ENCODE results near the gene MMP17.
A peak's percentile ranks its signal among the peaks of the same experiment; 100 is the strongest.
"Not testable (repeated sequence)": the region's sequence is repeated elsewhere in the genome, so short reads cannot be mapped to it uniquely, and the experiment has no call there.

Gene MMP17

GRCh38 chr12:131882804-131883520 is 54.8 kb downstream of the MMP17 start:
- no peak overlapping the region for H3K4me3 ChIP-seq (ENCODE audit: low read length)
- DNase-seq (ENCODE audit: low read depth, low spot score): no peak

GRCh38 chr12:131883521-131883900 is 55.3 kb downstream of the MMP17 start:
- no peak for DNase-seq (ENCODE audit: low read depth, low spot score)
- H3K4me3 ChIP-seq (ENCODE audit: low read length): no peak overlapping the region

- not testable (repeated sequence) for H3K4me3 ChIP-seq (ENCODE audit: low read length); DNase-seq (ENCODE audit: low read depth, low spot score)
Observed at GRCh38 chr12:131885076-131885475, 56.9 kb downstream of the MMP17 start.

- no peak for DNase-seq (ENCODE audit: low read depth, low spot score)
- H3K4me3 ChIP-seq (ENCODE audit: low read length): no peak overlapping the region
Observed at GRCh38 chr12:131885543-131886057, 57.4 kb downstream of the MMP17 start.

GRCh38 chr12:131891722-131892121 is 63.5 kb downstream of the MMP17 start:
- not testable (repeated sequence) for H3K4me3 ChIP-seq (ENCODE audit: low read length); DNase-seq (ENCODE audit: low read depth, low spot score)

GRCh38 chr12:131892711-131893604 is 64.8 kb downstream of the MMP17 start:
- DNase-seq (ENCODE audit: low read depth, low spot score): no peak
- no peak overlapping the region for H3K4me3 ChIP-seq (ENCODE audit: low read length)

GRCh38 chr12:131893605-131894312 is 65.6 kb downstream of the MMP17 start:
- H3K4me3 ChIP-seq (ENCODE audit: low read length): no peak overlapping the region

GRCh38 chr12:131894313-131894860 is 66.2 kb downstream of the MMP17 start, which contains the start of gene ULK1:
Gene ULK1 (plus strand): TSS chr12:131894622. CDS start chr12:131895002, 380 bp downstream.
- H3K4me3 ChIP-seq (ENCODE audit: low read length): peak within 1 kb of the TSS; percentile 67
- DNase-seq (ENCODE audit: low read depth, low spot score): peak; percentile 76

More at GRCh38 chr12:131893605-131894312, 65.6 kb downstream of the MMP17 start:
- no peak for DNase-seq (ENCODE audit: low read depth, low spot score)

- no peak for DNase-seq (ENCODE audit: low read depth, low spot score)
- peak overlapping the region; percentile 67 for H3K4me3 ChIP-seq (ENCODE audit: low read length)
Observed at GRCh38 chr12:131894981-131895639, 66.9 kb downstream of the MMP17 start.

GRCh38 chr12:131895640-131896079 is 67.5 kb downstream of the MMP17 start:
- peak overlapping the region; percentile 67 for H3K4me3 ChIP-seq (ENCODE audit: low read length)
- DNase-seq (ENCODE audit: low read depth, low spot score): no peak

GRCh38 chr12:131896080-131896810 is 68.1 kb downstream of the MMP17 start:
- H3K4me3 ChIP-seq (ENCODE audit: low read length): peak overlapping the region; percentile 67
- DNase-seq (ENCODE audit: low read depth, low spot score): no peak

GRCh38 chr12:131896811-131897270 is 68.6 kb downstream of the MMP17 start:
- peak; percentile 86 for DNase-seq (ENCODE audit: low read depth, low spot score)
- H3K4me3 ChIP-seq (ENCODE audit: low read length): peak overlapping the region; percentile 67

GRCh38 chr12:131897276-131897675 is 69.1 kb downstream of the MMP17 start:
- no peak for DNase-seq (ENCODE audit: low read depth, low spot score)
- no peak overlapping the region for H3K4me3 ChIP-seq (ENCODE audit: low read length)

- H3K4me3 ChIP-seq (ENCODE audit: low read length): no peak overlapping the region
- no peak for DNase-seq (ENCODE audit: low read depth, low spot score)
Observed at GRCh38 chr12:131897875-131898274, 69.7 kb downstream of the MMP17 start.

- no peak for DNase-seq (ENCODE audit: low read depth, low spot score)
Observed at GRCh38 chr12:131900397-131900796, 72.2 kb downstream of the MMP17 start.

More at GRCh38 chr12:131900397-131900796, 72.2 kb downstream of the MMP17 start:
- H3K4me3 ChIP-seq (ENCODE audit: low read length): no peak overlapping the region
